A549 (cell line): Measurements from ENCODE around the gene ORC4. TPM values are rescaled to one million over a fixed set of nuclear protein-coding genes. Genes with fewer than 3 reads are reported as not detected.

Experiments used
- ATAC-seq, 2 experiments: fragments of 200-7000 bp in 1 of 2; fragments of >200 bp in 1 of 2; cut with Nextera tagmentation in 1 of 2; cut with Tn5 transposase in 1 of 2; 3 replicates each; pipeline versions ENCODE4 v1.8.0 to v1.9.1; 2018 to 2020; ENCODE audit warnings: mild to moderate bottlenecking in 1 of 2, moderate library complexity in 1 of 2
- CTCF ChIA-PET: fragments of 300-600 bp; sonication (Branson Sonifier 250); formaldehyde crosslinking; extraction: SDS; loops from one replicate; lab custom pipeline; 2021; ENCODE audit warnings: antibody characterized with exemption, inconsistent platforms; lab: Yijun Ruan, JAX
- POLR2A ChIA-PET: fragments of 350-600 bp; formaldehyde crosslinking; extraction: SDS; loops from one replicate; lab custom pipeline; 2021; ENCODE audit warnings: antibody characterized with exemption, inconsistent platforms; lab: Yijun Ruan, JAX
- DNase-seq, 2 experiments: peaks; one replicate each; pipeline versions ENCODE4 v3.0.0 to v3.0.0-alpha.2; 2011 to 2016; ENCODE audit warnings: low read depth in 1 of 2, low spot score in 1 of 2
- FAIRE-seq: peaks from 2 replicates; lab custom pipeline; 2011; peaks lifted over from hg19 to GRCh38; lab: Jason Lieb, UNC
- H3K27ac ChIP-seq, 2 experiments: fragments of >200 bp; sonication (Bioruptor Twin); formaldehyde crosslinking; 3 replicates each; pipeline ENCODE4 v1.5.1; 2016 to 2017
- H3K4me1 ChIP-seq: fragments of >200 bp; sonication (Bioruptor Twin); formaldehyde crosslinking; 3 replicates; pipeline ENCODE4 v1.6.1; 2016
- H3K4me2 ChIP-seq: fragments of >200 bp; sonication (Bioruptor Twin); formaldehyde crosslinking; 3 replicates; pipeline ENCODE4 v1.6.1; 2016
- H3K4me3 ChIP-seq: fragments of >200 bp; sonication (Bioruptor Twin); formaldehyde crosslinking; 3 replicates; pipeline ENCODE4 v1.5.1; 2016
- H3K9me3 ChIP-seq: fragments of >200 bp; sonication (Bioruptor Twin); formaldehyde crosslinking; 3 replicates; pipeline ENCODE4 v1.6.1; 2016
- BCL3 ChIP-seq: fragments of >200 bp; sonication (Bioruptor Twin); formaldehyde crosslinking; IDR thresholded peaks from 3 replicates; pipeline ENCODE4 v1.6.1; 2016
- CBX2 ChIP-seq: fragments of 200-600 bp; sonication (generic); IDR thresholded peaks from 2 replicates; pipeline ENCODE4 v1.6.1; 2016; ENCODE audit warnings: low read depth, mild to moderate bottlenecking, borderline replicate concordance
- CEBPB ChIP-seq, 2 experiments: fragments of >200 bp in 1 of 2; sonication (Bioruptor Twin) in 1 of 2; formaldehyde crosslinking in 1 of 2; IDR thresholded peaks; 2 replicates each; pipeline ENCODE4 v1.6.1; 2012 to 2016
- E2F6 ChIP-seq: IDR thresholded peaks from 2 replicates; pipeline ENCODE4 v1.6.1; 2012; ENCODE audit warnings: low read depth, borderline replicate concordance
- EHMT2 ChIP-seq: fragments of 200-600 bp; sonication (generic); IDR thresholded peaks from 2 replicates; pipeline ENCODE4 v1.6.1; 2016; ENCODE audit warnings: antibody characterized with exemption, low read depth, mild to moderate bottlenecking, moderate library complexity
- ESRRA ChIP-seq: fragments of 150-350 bp; IDR thresholded peaks from 2 replicates; pipeline ENCODE4 v1.6.1; 2014; ENCODE audit warnings: mild to moderate bottlenecking, low read length, borderline replicate concordance
- FOSL2 ChIP-seq, 2 experiments: fragments of 450-650 bp in 1 of 2; fragments of >200 bp in 1 of 2; sonication (Bioruptor Twin) in 1 of 2; formaldehyde crosslinking; IDR thresholded peaks; 2 replicates each; pipeline versions ENCODE4 v1.5.0 to v1.6.1; 2016 to 2020; ENCODE audit warnings: mild to moderate bottlenecking in 1 of 2, moderate library complexity in 1 of 2
- GATA3 ChIP-seq: IDR thresholded peaks from 2 replicates; pipeline ENCODE4 v1.6.1; 2012; ENCODE audit warnings: borderline replicate concordance
- HOXB13 ChIP-seq: fragments of 250-450 bp; sonication (Bioruptor Pico); IDR thresholded peaks from 2 replicates; pipeline ENCODE4 v1.5.0; 2020; ENCODE audit warnings: low read depth, mild to moderate bottlenecking, moderate library complexity
- HOXB5 ChIP-seq: fragments of 250-450 bp; sonication (Bioruptor Pico); IDR thresholded peaks from 2 replicates; pipeline ENCODE4 v1.5.0; 2020; ENCODE audit warnings: mild to moderate bottlenecking, moderate library complexity
- JUN ChIP-seq, 2 experiments: fragments of >200 bp; sonication (Bioruptor Twin); formaldehyde crosslinking; IDR thresholded peaks; 2 replicates in 1 of 2; 3 replicates in 1 of 2; pipeline ENCODE4 v1.6.1; 2016 to 2017
- JUNB ChIP-seq: fragments of >200 bp; sonication (Bioruptor Twin); formaldehyde crosslinking; IDR thresholded peaks from 2 replicates; pipeline ENCODE4 v1.6.1; 2016
- KDM1A ChIP-seq: fragments of 200-600 bp; sonication (generic); IDR thresholded peaks from 2 replicates; pipeline ENCODE4 v1.6.1; 2016; ENCODE audit warnings: low read depth, mild to moderate bottlenecking
- KDM5A ChIP-seq: fragments of 200-600 bp; sonication (generic); IDR thresholded peaks from 2 replicates; pipeline ENCODE4 v1.6.1; 2016; ENCODE audit warnings: antibody characterized with exemption, mild to moderate bottlenecking
- MAX ChIP-seq: IDR thresholded peaks from 2 replicates; pipeline ENCODE4 v1.6.1; 2012
- POLR2AphosphoS2 ChIP-seq: conservative IDR thresholded peaks from 2 replicates; pipeline ENCODE4 v1.6.1; 2012; ENCODE audit warnings: low read length, improper control_type of control experiment, inconsistent platforms
- RAD21 ChIP-seq, 2 experiments: fragments of >200 bp in 1 of 2; sonication (Bioruptor Twin) in 1 of 2; formaldehyde crosslinking in 1 of 2; IDR thresholded peaks in 1 of 2; conservative IDR thresholded peaks in 1 of 2; 2 replicates in 1 of 2; 3 replicates in 1 of 2; pipeline ENCODE4 v1.6.1; 2012 to 2018; ENCODE audit warnings: inconsistent platforms in 1 of 2
- RCOR1 ChIP-seq: fragments of 150-350 bp; IDR thresholded peaks from 2 replicates; pipeline ENCODE4 v1.6.1; 2014; ENCODE audit warnings: antibody characterized with exemption, low read length, low read depth
- SREBF2 ChIP-seq: fragments of 450-650 bp; IDR thresholded peaks from 2 replicates; pipeline ENCODE4 v1.6.1; 2014; ENCODE audit warnings: mild to moderate bottlenecking, moderate library complexity
- TFCP2L1 ChIP-seq: fragments of 250-450 bp; sonication (Bioruptor Pico); IDR thresholded peaks from 2 replicates; pipeline ENCODE4 v1.5.0; 2021; ENCODE audit warnings: mild to moderate bottlenecking
- TP53 ChIP-seq: fragments of 250-450 bp; sonication (Bioruptor Pico); IDR thresholded peaks from 2 replicates; pipeline ENCODE4 v1.5.0; 2021; ENCODE audit warnings: mild to moderate bottlenecking, moderate library complexity
- ZFP36 ChIP-seq: fragments of 450-650 bp; IDR thresholded peaks from 2 replicates; pipeline ENCODE4 v1.6.1; 2014; ENCODE audit warnings: borderline replicate concordance; ENCODE audit not compliant: partially characterized antibody
- ZSCAN20 ChIP-seq: fragments of 250-450 bp; sonication (Bioruptor Pico); IDR thresholded peaks from 2 replicates; pipeline ENCODE4 v1.8.0; 2022; ENCODE audit warnings: mild to moderate bottlenecking, moderate library complexity
- WGBS: methylation state at CpG from one replicate; pipeline ENCODE4 v1.1.6; 2017; ENCODE audit errors: missing lambda C conversion rate; 5-methylcytosine and 5-hydroxymethylcytosine counted together
- polyA plus RNA-seq, 4 experiments: library from polyadenylated mRNA; depleted of rRNA in 3 of 4; stranded (reverse); fragments of >200 nt; fragmentation: RNase III in 1 of 4; extraction: RNeasy Plus Mini Kit Qiagen cat#74134 plus additional on column Dnase treatment in 1 of 4; gene quantifications; 2 replicates in 3 of 4; 3 replicates in 1 of 4; pipeline ENCODE4 v1.2.3, GENCODE V29; 2011 to 2017
- TF ChIP-seq, protein P1 (sequence below): IDR thresholded peaks from 2 replicates; pipeline ENCODE4 v1.6.1; 2012
- TF ChIP-seq, protein P2 (sequence below): fragments of 250-450 bp; sonication (Bioruptor Pico); IDR thresholded peaks from 2 replicates; pipeline ENCODE4 v1.5.0; 2020; ENCODE audit warnings: low read depth, mild to moderate bottlenecking, moderate library complexity
- TF ChIP-seq, protein P3 (sequence below): fragments of >200 bp; sonication (Bioruptor Twin); formaldehyde crosslinking; IDR thresholded peaks from 3 replicates; pipeline ENCODE4 v1.5.1; 2016

ORC4 gene
- polyA plus RNA-seq, 2 of the 4 experiments (the other 2 are of a cell fraction) = 38.5 to 99.1 TPM

DNA sequence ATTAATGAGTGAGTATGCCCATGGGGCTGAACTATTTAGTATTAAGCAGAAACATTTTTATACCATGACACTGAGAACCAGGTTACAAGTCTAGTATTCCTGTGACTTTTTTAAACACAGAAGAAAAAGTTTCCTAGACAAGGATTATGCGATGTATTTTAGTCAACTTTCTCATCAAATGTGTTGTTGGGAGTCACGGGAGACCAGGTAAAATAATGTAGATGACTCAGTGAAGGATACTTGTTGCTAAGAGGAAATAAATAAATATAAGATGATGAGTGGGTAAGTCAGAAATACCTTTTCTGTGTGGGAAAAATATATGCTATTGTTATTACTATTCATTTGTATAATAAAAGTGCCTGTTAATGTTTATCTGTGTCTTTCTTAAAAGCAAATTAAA, 23.8 kb upstream of the ORC4 start (continued):
- no peak for TF ChIP-seq BCL3
- TF ChIP-seq JUN (IDR thresholded peaks at IDR 0.05) = no peak
- TF ChIP-seq, all 56 proteins: peak for 0

DNA sequence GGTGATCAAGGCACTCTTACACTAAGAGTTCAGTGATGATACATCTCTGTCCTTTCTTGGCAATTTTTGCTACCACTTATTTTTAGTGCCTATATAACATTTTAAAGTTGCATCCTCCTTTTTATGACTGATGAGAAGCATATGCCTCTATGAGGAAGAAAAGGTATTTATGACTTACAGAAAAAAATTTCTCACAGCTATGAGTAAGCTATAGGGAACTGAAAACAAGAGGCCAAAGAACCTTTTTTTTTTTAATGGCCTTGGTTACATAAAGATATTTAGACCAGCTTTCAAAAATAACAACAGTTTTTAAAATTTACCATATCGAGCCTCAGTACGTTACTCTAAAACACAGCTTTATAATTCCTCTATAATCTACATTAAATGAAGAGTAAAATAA, 21.7 kb upstream of the ORC4 start:
- H3K4me1 ChIP-seq = no peaks in the 10 kb centered on the region
- no peak for DNase-seq
- no peak for ATAC-seq
- no peak overlapping the region for H3K27ac ChIP-seq
- no peaks in the 10 kb centered on the region for H3K9me3 ChIP-seq
- no peak for TF ChIP-seq TFCP2L1
- TF ChIP-seq ESRRA = no peak
- TF ChIP-seq E2F6 = no peak
- no peak for TF ChIP-seq KDM5A
- ChIA-PET POLR2A (interaction anchor here (0.6 kb wide), 1 partner anchor 21 kb away, joined by 7 read pairs; the partner anchor contains the start of genes MBD5 and ORC4), CTCF (interaction anchor here (0.6 to 0.9 kb wide), 2 partner anchors 10 to 52 kb away, joined by 3 read pairs; no protein-coding TSS in a partner anchor)
- no peak for FAIRE-seq
- no peak overlapping the region for H3K4me3 ChIP-seq
- 96% methylated on average over 2 of the region's 2 CpGs for WGBS
- no peak overlapping the region for H3K4me2 ChIP-seq

- ChIA-PET CTCF (no interaction called here), POLR2A (no interaction called here)
- TF ChIP-seq BCL3 (no peak), HOXB13 (CRISPR knock-in tag) (no peak), FOSL2 (IDR thresholded peaks at IDR 0.05) (no peak), FOSL2 (CRISPR knock-in tag; IDR thresholded peaks at IDR 0.05) (no peak), EHMT2 (no peak), POLR2AphosphoS2 (no peak), JUNB (no peak), ZFP36 (no peak)
- no peaks in the 10 kb centered on the region for H3K4me1 ChIP-seq
- no peak overlapping the region for H3K27ac ChIP-seq
- DNase-seq (no peak), ATAC-seq (no peak), FAIRE-seq (no peak)
- H3K4me2 ChIP-seq = no peak overlapping the region
- WGBS = 94% methylated on average over 1 of the region's 1 CpG
- H3K9me3 ChIP-seq = no peaks in the 10 kb centered on the region
- no peak overlapping the region for H3K4me3 ChIP-seq
Measured at GRCh38 chr2:148039783-148040182, 19.2 kb upstream of the ORC4 start.

DNA sequence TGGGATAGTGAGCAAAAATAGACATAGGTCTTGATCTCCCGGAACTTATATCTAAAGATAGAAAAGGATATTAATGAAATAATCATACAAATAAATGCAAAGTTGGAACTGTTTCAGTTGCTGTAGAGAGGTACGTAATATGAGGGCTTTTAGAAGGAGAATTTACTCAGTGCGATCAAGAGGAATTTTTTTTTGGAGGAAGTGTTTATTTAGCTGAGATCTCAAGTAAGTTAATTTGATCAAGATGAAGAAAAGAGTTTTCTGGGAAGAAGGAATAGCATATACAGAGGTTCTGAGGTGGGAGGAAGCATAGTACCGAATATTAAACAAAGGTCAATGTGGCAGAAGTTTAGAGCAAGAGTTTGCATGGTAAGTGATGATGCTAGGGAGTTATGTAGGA, 11.7 kb upstream of the ORC4 start:
- H3K4me3 ChIP-seq = no peak overlapping the region
- POLR2A ChIA-PET = interaction anchor here (1.5 kb wide), 1 partner anchor 11 kb away, joined by 3 read pairs; the partner anchor contains the start of genes MBD5 and ORC4
- no peak for ATAC-seq

More for the DNA sequence above, 11.7 kb upstream of the ORC4 start:
- no peak for DNase-seq
- Histone ChIP-seq H3K4me2 (no peak overlapping the region), H3K27ac (no peak overlapping the region), H3K4me1 (peaks cover 12% of the 10 kb centered on the region), H3K9me3 (no peaks in the 10 kb centered on the region)
- WGBS = 84% methylated on average over 4 of the region's 4 CpGs
- TF ChIP-seq, protein P1, sequence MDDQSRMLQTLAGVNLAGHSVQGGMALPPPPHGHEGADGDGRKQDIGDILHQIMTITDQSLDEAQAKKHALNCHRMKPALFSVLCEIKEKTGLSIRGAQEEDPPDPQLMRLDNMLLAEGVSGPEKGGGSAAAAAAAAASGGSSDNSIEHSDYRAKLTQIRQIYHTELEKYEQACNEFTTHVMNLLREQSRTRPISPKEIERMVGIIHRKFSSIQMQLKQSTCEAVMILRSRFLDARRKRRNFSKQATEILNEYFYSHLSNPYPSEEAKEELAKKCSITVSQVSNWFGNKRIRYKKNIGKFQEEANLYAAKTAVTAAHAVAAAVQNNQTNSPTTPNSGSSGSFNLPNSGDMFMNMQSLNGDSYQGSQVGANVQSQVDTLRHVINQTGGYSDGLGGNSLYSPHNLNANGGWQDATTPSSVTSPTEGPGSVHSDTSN = no peak
- TF ChIP-seq SREBF2 (no peak), ESRRA (no peak), GATA3 (no peak), CBX2 (no peak), MAX (no peak), CEBPB (IDR thresholded peaks at IDR 0.05) (no peak), TP53 (CRISPR knock-in tag) (no peak), POLR2AphosphoS2 (no peak), RAD21 (conservative IDR thresholded peaks at IDR 0.05 in 1 of 2, IDR thresholded peaks at IDR 0.05 in 1 of 2) (no peak), RCOR1 (no peak), HOXB5 (CRISPR knock-in tag) (no peak), KDM1A (no peak), ZSCAN20 (CRISPR knock-in tag) (no peak)
- TF ChIP-seq, protein P2, sequence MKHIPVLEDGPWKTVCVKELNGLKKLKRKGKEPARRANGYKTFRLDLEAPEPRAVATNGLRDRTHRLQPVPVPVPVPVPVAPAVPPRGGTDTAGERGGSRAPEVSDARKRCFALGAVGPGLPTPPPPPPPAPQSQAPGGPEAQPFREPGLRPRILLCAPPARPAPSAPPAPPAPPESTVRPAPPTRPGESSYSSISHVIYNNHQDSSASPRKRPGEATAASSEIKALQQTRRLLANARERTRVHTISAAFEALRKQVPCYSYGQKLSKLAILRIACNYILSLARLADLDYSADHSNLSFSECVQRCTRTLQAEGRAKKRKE (CRISPR knock-in tag) = no peak
- TF ChIP-seq, protein P3, sequence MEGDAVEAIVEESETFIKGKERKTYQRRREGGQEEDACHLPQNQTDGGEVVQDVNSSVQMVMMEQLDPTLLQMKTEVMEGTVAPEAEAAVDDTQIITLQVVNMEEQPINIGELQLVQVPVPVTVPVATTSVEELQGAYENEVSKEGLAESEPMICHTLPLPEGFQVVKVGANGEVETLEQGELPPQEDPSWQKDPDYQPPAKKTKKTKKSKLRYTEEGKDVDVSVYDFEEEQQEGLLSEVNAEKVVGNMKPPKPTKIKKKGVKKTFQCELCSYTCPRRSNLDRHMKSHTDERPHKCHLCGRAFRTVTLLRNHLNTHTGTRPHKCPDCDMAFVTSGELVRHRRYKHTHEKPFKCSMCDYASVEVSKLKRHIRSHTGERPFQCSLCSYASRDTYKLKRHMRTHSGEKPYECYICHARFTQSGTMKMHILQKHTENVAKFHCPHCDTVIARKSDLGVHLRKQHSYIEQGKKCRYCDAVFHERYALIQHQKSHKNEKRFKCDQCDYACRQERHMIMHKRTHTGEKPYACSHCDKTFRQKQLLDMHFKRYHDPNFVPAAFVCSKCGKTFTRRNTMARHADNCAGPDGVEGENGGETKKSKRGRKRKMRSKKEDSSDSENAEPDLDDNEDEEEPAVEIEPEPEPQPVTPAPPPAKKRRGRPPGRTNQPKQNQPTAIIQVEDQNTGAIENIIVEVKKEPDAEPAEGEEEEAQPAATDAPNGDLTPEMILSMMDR = no peak
- no peak for FAIRE-seq
- CTCF ChIA-PET = no interaction called here
